Activated CD4-positive, alpha-beta T cell treated with anti-CD3 and anti-CD28 coated beads, Interleukin-2, amount 50 U/mL, for 16 hours (primary cell): ENCODE results near the gene LRRC34.

Source experiments
- DNase-seq: peaks from one replicate; pipeline ENCODE4 v3.0.0-alpha.2; 2020

LRRC34 gene

GRCh38 chr3:169812332-169813235 lies at the start of gene LRRC34, which contains the start of gene LRRIQ4:
Gene LRRC34, minus strand, starts transcription at chr3:169812904. Its CDS starts 356 bp downstream, at chr3:169812548.
Gene LRRIQ4, plus strand, starts transcription at chr3:169812870. Its CDS starts 9,052 bp downstream, at chr3:169821922.
- DNase-seq: peak; percentile 86

DNA sequence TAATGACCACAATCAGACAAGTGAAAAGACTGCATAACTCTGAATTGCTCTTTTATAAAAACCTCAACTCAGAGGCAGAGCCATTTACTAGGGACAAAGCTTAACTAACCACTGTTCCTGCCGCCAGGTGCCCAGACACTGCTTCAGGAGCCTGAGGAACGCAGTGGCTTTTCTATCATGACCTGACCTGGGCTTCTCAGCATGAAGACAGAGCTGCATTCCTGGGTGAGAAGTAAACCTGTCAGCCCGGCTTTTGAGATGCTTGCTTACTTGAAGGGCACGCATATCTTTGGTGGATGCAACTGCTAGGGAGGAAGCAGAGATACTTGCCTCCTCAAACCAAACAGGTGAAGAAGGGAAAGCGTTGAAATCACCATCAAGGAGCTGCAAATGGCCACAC lies 49.2 kb upstream of the LRRC34 start:
- DNase-seq: no peak

GRCh38 chr3:169857811-169858210 lies 45.1 kb upstream of the LRRC34 start:
- no peak for DNase-seq

- DNase-seq: no peak
Measured at GRCh38 chr3:169855514-169855913, 42.8 kb upstream of the LRRC34 start.

GRCh38 chr3:169850618-169851017 lies 37.9 kb upstream of the LRRC34 start:
- DNase-seq: no peak

DNA sequence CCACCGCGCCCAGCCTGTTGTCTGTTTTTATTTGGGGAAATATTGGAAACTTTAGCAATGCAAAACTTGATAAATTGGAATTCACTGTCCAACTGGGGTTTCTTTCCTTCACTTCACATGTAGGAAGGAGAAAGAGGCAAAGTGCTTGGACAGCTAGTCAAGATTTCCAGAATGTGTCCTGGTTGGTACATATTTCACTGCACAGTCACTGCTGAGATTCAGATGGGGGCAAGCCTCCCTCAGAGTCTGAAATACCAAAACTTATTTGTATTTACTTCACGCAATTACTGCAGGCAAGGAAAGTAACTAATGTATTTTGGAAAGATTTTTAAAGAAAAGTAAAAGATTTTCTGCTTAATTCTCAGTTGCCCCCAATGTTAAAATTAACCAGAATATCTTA lies 36.0 kb upstream of the LRRC34 start:
- no peak for DNase-seq

- no peak for DNase-seq
Measured at GRCh38 chr3:169847896-169848295, 35.2 kb upstream of the LRRC34 start.

GRCh38 chr3:169846458-169847193 lies 33.9 kb upstream of the LRRC34 start:
- DNase-seq: no peak

DNA sequence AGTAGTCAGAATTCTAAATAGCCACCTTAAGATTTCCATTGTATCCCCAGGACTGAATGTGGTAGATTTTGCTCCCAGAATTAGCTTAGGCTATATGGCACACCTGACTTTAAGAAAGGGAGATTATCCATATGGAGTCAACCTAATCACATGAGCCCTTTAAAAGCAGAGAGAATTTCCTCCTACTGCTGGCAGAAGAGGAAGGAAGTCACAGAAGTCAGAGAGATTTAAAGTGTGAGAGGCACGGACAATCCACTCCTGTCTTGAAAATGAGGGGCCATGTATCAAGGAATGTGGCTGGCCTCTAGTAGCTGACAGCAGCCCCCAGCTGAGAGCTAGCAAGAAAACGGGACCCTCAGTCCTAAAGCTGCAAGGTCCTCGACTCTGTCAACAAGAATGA lies 30.3 kb upstream of the LRRC34 start:
- no peak for DNase-seq

DNA sequence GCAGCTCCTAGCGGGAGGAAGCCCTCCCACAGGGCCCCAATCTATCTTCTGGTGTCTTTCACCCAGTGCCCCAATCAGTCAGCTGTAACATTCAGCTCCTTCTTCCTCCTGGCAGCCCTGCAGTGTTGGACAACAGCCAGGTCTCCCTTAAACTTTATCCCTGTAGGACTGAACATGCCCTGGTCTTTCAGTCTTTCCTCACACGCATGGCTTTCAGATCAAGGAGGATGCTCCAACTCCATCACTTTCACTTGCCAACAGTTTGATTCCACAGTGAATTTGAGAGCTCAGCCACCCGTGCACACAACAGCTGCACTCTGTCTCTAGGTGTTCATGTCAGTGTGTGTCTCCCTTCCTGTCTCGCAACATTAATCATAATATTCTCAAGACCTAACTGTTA lies 28.5 kb upstream of the LRRC34 start:
- DNase-seq: no peak

- DNase-seq: no peak
Measured at GRCh38 chr3:169838511-169839030, 25.9 kb upstream of the LRRC34 start.

GRCh38 chr3:169836942-169837275 lies 24.2 kb upstream of the LRRC34 start:
- no peak for DNase-seq

DNA sequence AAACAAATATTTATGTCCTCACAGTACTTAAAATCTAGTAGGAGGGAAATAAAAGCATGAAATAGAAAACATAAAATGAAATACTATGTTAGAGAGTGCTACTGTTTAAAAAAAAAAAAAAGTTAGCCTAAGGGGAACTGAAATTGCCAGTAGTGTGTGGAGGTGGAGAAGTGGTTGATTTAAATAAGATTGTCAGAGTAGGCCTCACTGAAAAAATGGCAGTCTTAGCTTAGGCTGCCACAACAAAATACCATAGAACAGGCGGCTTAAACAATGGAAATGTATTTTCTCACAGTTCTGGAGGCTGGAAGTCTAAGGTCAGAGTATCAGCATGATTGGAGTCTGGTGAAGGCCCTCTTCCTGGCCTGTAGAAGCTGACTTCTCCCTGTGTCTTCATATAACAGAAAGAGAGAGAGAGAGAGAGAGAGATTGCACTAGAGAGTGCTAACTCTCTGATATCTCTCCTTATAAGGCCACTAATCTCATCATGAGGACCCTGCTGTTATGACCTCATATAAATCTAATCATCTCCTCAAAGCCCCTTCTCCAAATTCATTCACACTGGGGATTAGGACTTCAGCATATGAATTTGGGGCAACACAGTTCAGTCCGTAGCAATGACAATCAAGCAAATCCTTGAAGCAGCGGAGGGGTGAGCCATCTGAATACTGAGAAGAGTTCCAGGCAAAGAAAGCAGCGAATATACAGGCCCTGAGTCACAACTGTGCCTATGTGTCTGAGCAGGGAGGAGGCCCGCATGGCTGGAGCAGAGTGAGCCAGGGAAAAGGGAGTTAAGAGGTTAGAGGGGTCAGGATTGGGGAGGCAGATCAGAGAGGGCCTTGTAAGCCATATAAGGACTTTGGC lies 23.6 kb upstream of the LRRC34 start:
- no peak for DNase-seq

- DNase-seq: no peak
Measured at GRCh38 chr3:169835533-169835932, 22.8 kb upstream of the LRRC34 start.

DNA sequence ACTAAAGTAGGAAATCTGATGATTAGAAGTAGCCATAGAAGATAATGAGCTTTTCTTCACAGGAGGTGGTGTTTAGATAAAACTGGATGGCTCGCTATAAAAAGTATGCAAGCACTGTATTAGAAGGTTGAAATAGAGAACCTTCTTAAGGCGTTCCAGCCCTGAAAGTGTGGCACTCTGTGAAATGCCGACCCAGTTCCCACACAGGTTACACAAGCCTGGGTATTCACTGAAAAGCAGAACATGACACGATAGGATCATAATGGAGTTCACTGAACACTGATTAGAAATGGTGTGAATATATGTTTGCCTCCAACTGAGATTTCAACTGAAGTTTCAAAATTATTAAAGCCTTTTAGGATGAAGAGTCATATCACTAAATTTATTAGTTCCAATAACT lies 15.0 kb upstream of the LRRC34 start:
- DNase-seq: no peak

DNA sequence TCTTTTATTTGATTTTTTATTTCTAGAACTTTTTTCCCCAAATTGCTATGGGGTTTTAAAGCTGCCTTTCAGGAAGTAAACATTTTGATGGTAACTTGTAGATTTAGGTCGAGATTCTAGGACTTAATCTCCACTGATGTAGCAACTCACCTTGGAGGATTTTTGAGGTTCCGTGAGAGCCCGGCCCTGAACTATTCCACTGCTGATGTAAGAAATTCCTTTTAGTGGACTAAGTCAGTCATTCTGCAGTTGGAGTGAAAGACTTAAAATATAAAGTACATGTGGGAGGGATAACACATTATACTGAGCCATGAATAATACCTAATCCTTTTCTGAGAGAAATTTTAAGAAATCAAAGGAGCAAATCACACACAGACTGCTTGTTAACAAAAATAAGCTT lies 12.6 kb upstream of the LRRC34 start:
- DNase-seq: no peak

DNA sequence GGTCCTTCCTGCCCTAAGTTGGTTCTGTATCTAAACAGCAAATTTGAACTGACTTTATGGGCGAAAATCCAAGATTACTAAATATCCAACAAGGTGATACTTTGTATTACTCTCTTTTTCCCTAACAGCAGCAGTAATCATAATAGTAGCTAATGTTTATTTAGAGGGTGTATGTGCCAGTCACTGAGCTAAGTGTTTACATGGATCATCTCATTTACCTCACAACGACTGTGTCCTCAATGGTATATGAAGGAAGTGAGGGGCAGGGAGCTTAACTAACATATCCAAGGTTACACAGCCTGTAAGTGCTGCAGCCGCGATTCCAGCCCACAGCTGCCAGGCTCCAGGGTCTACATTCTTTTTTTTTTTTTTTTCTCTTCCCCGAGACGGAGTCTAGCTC lies 10.3 kb upstream of the LRRC34 start:
- DNase-seq: no peak

DNA sequence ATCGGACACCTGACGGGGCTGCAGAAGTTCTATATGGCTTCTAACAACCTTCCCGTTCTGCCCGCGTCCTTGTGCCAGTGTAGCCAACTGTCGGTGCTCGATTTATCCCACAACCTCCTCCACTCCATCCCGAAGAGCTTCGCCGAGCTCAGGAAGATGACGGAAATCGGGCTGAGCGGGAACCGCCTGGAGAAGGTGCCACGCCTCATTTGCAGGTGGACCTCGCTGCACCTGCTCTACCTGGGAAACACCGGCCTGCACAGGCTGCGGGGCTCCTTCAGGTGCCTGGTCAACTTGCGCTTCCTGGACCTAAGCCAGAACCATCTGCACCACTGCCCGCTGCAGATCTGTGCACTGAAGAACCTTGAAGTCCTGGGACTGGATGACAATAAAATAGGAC lies 9.8 kb upstream of the LRRC34 start:
- DNase-seq: no peak

GRCh38 chr3:169822091-169822490 lies 9.4 kb upstream of the LRRC34 start:
- no peak for DNase-seq

DNA sequence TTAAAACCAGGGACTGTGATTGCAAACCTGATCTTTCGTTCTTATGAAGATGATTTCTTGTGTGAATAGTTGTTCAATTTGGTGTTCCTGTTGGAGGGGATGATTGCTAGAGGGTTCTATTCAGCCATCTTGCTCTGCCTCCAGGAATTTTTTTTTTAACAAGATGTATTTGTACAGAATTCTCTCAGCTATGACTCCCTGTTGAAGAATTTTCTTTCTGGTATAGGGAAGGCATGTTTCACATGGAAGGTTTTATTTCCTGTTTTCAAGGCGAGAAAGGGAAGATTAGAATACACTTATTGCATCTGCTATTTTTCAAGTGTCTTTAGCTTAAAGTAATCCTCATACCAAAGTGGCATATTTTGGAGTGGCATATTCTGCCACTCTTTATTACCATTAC lies 5.6 kb upstream of the LRRC34 start:
- no peak for DNase-seq

- DNase-seq: no peak
Measured at GRCh38 chr3:169815590-169816150, 3.0 kb upstream of the LRRC34 start.

DNA sequence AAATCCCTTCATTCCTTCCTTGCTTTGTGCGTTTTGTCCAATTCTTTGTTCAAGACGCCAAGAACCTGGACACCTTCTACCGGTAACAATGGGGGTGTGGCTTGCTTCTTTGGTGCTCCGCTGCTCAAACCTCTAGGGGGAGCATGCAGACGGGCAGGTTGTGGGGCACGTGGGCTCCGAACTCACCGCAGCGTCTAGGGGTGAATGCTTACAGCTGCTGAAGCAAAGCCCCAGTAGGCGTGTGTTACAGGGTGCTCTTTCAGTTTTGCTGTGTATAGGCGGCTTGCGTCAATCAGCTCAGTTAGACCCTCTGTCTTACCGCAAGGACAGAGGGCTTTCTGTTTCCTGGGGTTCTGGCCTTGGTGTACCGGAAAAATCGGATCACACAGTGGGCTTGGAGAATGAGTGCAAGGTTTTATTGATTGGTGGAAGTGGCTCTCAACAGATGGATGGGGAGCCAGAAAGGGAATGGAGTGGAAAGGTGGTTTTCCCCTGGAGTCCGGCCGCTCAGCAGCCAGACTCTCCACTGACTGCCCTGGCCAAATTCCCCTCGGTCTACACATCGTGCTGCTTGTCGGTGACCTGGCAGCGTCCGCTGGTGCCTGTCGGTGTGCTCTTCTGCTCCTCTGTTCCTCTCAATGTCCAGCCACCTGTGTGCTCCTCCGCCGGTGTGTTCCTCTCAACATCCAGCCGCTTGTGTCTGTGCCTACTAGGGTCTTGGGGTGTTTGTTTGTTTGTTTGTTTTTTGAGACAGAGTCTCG lies 1.2 kb upstream of the LRRC34 start:
- peak; percentile 78 for DNase-seq
